Mesothelial cell of epicardium (in vitro differentiated cells): ENCODE data around the gene NEU2. TPM values are rescaled to one million over a fixed set of nuclear protein-coding genes. Genes with fewer than 3 reads are reported as not detected.

Experiments used
- DNase-seq, 2 experiments: peaks; one replicate each; pipeline ENCODE4 v3.0.0; 2021; ENCODE audit warnings: low spot score in 2 of 2; ENCODE audit not compliant: unreplicated experiment in 2 of 2
- H3K27ac Mint-ChIP-seq: 2 replicates; pipeline ENCODE4 v1.8.0; 2021; ENCODE audit warnings: mixed read lengths
- H3K27me3 Mint-ChIP-seq: 2 replicates; pipeline ENCODE4 v1.8.0; 2021; ENCODE audit warnings: low read depth, mixed read lengths
- H3K36me3 Mint-ChIP-seq: 2 replicates; pipeline ENCODE4 v1.8.0; 2021; ENCODE audit warnings: mixed read lengths
- H3K4me1 Mint-ChIP-seq: 2 replicates; pipeline ENCODE4 v1.8.0; 2021; ENCODE audit warnings: mixed read lengths
- H3K4me3 Mint-ChIP-seq: 2 replicates; pipeline ENCODE4 v1.8.0; 2021; ENCODE audit warnings: mild to moderate bottlenecking, moderate library complexity, mixed read lengths
- H3K9me3 Mint-ChIP-seq: 2 replicates; pipeline ENCODE4 v1.8.0; 2021; ENCODE audit warnings: mixed read lengths
- CTCF ChIP-seq: fragments of 200-600 bp; sonication (generic); IDR thresholded peaks from one replicate; pipeline ENCODE4 v1.5.0; 2021; ENCODE audit warnings: antibody characterized with exemption; ENCODE audit not compliant: unreplicated experiment
- total RNA-seq: library from RNA; stranded (reverse); gene quantifications from 3 replicates; pipeline ENCODE4 v1.2.1, GENCODE V29; 2021

The NEU2 gene
- total RNA-seq, 1 donor from 2014 or later = not detected

GRCh38 chr2:233083782-233084181, 51.3 kb downstream of the NEU2 start:
- TF ChIP-seq CTCF = no peak
- no peak overlapping the region for H3K4me3 Mint-ChIP-seq
- no peak for DNase-seq

GRCh38 chr2:233084488-233084887, 52.0 kb downstream of the NEU2 start:
- H3K9me3 Mint-ChIP-seq = no peaks in the 10 kb centered on the region
- TF ChIP-seq CTCF = no peak
- no peak overlapping the region for H3K27ac Mint-ChIP-seq
- H3K36me3 Mint-ChIP-seq = no peaks in the 10 kb centered on the region
- DNase-seq = no peak
- peaks cover 3% of the 10 kb centered on the region for H3K27me3 Mint-ChIP-seq
- no peak overlapping the region for H3K4me3 Mint-ChIP-seq
- H3K4me1 Mint-ChIP-seq = no peaks in the 10 kb centered on the region

More at GRCh38 chr2:233083782-233084181, 51.3 kb downstream of the NEU2 start:
- Mint-ChIP-seq H3K9me3 (no peaks in the 10 kb centered on the region), H3K27me3 (peaks cover 3% of the 10 kb centered on the region), H3K4me1 (no peaks in the 10 kb centered on the region), H3K27ac (no peak overlapping the region), H3K36me3 (no peaks in the 10 kb centered on the region)

Other genes starting within 250 kb of the NEU2 start
- gene SNORC, start 162.4 kb upstream of the NEU2 start, total RNA-seq = 3.4 to 6.0 TPM (median 4.1 TPM) in 3 replicates
- gene NGEF, start 19.4 kb upstream of the NEU2 start, total RNA-seq = 0.51 to 1.3 TPM (median 1.3 TPM) in 3 replicates
- 8.9 to 9.4 TPM (median 9.2 TPM) in 3 replicates for gene INPP5D, start 27.7 kb downstream of the NEU2 start, total RNA-seq
- 20.0 to 23.5 TPM (median 21.7 TPM) in 3 replicates for gene ATG16L1, start 219.0 kb downstream of the NEU2 start, total RNA-seq